Cerebellar cortex (tissue), 1 donor: ENCODE data around the gene HADH.
"Not testable (repeated sequence)": the region's sequence is repeated elsewhere in the genome, so short reads cannot be mapped to it uniquely, and the experiment has no call there.

Experiments used
- DNase-seq: peaks from one replicate; pipeline ENCODE4 v3.0.0-alpha.2; 2015; ENCODE audit warnings: low spot score

Gene HADH

GRCh38 chr4:108031427-108032083 lies 41.9 kb downstream of the HADH start:
- DNase-seq = no peak

- no peak for DNase-seq
Observed at GRCh38 chr4:108033348-108033747, 43.7 kb downstream of the HADH start.

- DNase-seq = no peak
Observed at GRCh38 chr4:108034565-108034964, 44.9 kb downstream of the HADH start.

DNA sequence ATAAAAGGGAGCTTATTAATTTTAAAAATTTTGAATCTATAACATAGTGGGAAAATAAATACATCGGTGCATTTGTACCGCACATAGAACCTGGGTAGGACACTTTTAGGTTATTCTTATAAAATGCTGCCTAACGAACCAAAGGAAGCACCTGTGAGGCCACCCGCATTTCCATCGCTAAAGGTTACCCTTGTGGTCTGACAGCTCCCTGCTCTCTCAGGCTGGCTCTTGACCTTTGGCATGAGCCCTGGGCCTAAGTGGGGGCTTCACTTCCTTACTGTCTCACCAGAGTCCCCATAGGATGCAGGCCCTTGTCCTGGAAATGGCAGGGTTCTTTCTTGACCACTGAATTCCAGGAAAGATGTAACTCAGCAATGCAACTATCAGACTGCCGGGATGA lies 46.0 kb downstream of the HADH start:
- no peak for DNase-seq

GRCh38 chr4:108036213-108036612 lies 46.5 kb downstream of the HADH start:
- no peak for DNase-seq

DNA sequence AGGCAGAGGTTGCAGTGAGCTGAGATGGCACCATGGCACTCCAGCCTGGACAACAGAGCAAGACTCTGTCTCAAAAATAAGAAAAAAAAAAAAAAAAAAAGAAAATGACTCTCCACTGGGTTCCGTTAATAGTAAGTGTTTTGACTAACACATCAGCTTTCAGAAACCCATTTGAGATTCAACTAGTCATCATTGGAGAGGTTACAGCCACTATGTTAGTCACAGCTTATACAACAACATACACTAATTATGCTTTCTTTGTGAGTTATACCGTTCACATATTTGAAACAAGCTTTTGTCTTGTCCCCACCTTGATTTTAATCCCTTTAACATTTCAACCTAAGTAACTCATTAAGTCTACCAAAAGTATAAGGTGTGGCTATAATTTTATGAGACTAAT lies 48.2 kb downstream of the HADH start:
- no peak for DNase-seq

DNA sequence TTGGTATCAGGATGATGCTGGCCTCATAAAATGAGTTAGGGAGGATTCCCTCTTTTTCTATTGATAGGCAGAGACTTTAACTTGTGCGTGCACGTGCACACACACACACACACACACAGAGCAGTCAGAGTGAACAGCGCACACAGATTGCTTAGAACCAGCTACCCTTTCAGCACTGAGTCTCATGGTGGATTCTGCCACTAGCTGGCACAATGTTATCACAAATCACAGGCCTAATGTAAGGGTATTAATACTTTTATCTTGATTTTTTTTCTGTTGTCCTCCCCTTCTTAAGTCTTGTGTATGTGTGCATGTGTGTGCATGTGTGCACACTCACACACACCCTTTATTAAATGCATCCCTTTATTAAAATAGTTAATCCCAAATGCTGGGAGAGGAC lies 53.2 kb downstream of the HADH start:
- DNase-seq = no peak

GRCh38 chr4:108043526-108043925 lies 53.8 kb downstream of the HADH start:
- DNase-seq = no peak

- DNase-seq = no peak
Observed at GRCh38 chr4:108044951-108045686, 55.4 kb downstream of the HADH start.

DNA sequence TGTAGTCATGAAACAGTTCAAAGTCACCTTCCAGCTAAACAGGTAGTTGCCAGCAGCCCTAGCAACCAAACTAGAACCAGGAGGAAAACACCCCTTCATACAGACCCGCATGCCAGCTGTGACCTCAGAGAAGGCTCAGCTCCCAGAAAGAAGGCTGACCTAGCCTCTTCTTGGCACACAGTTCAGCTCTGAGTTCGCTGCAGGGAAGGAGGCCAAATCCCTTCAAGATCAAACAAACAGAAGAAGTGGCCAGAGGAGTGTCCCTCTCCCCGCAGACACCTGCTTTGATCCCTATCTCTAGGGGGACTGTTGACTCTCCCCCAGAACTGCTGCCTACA lies 56.0 kb downstream of the HADH start:
- DNase-seq = no peak

GRCh38 chr4:108047199-108047598 lies 57.5 kb downstream of the HADH start:
- no peak for DNase-seq

- DNase-seq = no peak
Observed at GRCh38 chr4:108048157-108048556, 58.5 kb downstream of the HADH start.

- no peak for DNase-seq
Observed at GRCh38 chr4:108048997-108049396, 59.3 kb downstream of the HADH start.

DNA sequence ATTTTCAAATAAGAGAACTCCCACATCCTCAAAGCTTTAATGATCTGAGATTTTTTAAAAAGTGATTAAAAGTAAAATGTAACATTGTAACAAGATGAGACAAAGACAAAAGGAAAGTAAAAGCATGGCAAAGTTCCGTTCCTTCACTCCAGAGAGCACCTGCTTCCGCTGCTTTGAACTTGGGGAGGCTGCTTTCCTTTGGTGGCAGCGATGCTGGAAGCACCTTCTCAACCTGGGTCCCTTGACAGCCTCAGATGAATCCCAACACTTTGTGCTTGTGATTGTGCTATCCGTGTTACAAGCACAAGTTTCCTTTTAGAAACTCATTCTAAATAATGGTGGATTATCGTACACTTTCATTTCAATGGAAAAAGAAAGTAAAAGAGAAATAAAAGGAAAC lies 59.7 kb downstream of the HADH start:
- no peak for DNase-seq

GRCh38 chr4:108050166-108051111 lies 60.8 kb downstream of the HADH start:
- DNase-seq = not testable (repeated sequence)

GRCh38 chr4:108051343-108051742 lies 61.7 kb downstream of the HADH start:
- no peak for DNase-seq

- no peak for DNase-seq
Observed at GRCh38 chr4:108052558-108053120, 63.0 kb downstream of the HADH start.

DNA sequence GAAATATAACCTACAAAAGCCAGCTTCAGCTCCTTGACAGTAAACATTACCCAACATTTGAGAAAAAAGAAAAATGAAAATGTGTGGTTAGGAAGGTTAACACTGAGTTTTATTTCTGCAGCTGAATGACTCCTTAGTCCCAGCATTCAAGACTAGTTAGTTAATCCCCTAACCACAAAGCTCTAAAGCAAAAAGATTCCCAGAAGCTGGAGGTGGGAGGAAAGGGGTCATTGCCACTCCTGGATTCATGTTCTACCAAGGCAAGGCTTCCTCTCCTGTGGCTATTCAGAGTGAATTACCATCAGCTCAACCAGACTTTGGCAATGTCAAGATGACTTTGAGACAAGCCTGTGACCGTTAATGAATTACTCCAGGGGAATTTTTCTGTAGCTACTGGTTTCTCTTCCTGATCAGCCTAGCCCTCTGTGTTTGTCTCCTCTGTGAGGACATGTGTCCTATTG lies 63.6 kb downstream of the HADH start:
- no peak for DNase-seq

DNA sequence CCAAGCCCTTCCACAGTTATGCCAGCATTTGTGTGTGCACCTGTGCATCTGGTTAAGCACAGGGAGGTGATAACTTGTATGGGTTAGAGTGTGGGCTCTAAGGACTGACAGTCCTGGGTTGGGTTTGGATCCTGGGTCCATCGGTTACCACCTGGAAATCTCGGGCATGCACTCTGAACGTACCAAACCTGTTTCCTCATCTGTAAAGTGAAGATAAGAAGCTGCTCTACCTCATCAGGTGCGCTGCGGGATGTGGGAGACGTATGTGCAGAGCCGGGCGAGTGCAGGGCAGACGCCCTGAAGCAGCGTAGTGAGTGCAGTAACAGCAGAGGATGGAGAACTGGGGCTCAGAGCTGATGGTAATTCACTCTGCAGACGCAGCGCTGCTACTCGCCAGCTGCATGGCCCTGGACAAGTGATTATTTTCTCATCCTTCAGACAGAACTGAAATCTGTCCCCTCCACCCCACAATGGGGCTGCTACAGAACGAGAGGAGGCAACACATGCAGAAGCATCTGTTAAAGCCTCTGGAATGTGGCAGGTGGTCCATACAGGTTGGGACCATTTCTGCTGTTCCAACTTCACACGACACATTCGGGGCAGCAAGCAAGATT lies 64.4 kb downstream of the HADH start:
- DNase-seq = no peak

DNA sequence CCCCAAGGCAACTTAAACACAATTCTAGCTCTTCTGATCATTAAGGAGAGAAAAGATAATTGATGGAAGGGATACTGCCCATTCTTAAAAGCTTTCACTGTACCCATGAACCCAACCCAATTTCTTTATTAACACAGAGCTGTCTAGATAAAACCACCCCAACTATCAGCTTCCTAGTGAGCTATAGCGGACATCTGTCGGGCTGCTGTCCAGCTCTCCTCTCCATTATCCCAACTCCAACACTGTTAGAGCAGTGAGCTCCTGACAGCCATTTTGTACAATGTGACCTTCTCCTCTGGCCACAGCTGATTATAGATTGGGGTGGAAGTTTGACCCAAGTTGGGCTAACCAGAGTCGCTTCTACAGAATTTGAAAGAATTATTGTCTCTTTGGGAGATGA lies 66.1 kb downstream of the HADH start:
- no peak for DNase-seq

- DNase-seq = no peak
Observed at GRCh38 chr4:108056418-108056817, 66.7 kb downstream of the HADH start.
